Measurements from ENCODE around the gene ZBTB12. TPM values are rescaled to one million over a fixed set of nuclear protein-coding genes. Genes with fewer than 3 reads are reported as not detected.

ZBTB12 gene
- total and polyA plus RNA-seq, 2 of the 13 experiments (the other 11 are each of a cell fraction or from before 2014, with no cell fraction given), result 4.8 to 6.0 TPM

GRCh38 chr6:31948753-31949413 is 47.0 kb upstream of the ZBTB12 start (continued):
- TF ChIP-seq, protein P1, sequence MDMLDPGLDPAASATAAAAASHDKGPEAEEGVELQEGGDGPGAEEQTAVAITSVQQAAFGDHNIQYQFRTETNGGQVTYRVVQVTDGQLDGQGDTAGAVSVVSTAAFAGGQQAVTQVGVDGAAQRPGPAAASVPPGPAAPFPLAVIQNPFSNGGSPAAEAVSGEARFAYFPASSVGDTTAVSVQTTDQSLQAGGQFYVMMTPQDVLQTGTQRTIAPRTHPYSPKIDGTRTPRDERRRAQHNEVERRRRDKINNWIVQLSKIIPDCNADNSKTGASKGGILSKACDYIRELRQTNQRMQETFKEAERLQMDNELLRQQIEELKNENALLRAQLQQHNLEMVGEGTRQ (IDR thresholded peaks at IDR 0.05; ENCODE audit: low read depth, low read length), result no peak
- TF ChIP-seq, protein P1 (CRISPR knock-in tag; IDR thresholded peaks at IDR 0.05; ENCODE audit: borderline replicate concordance), result no peak
- TF ChIP-seq ZNF792 (CRISPR knock-in tag; IDR thresholded peaks at IDR 0.05) (no peak), MATR3 (CRISPR knock-in tag; IDR thresholded peaks at IDR 0.05) (no peak)

- Histone ChIP-seq H4K20me1 (ENCODE audit: insufficient read depth, low read length) (no peaks in the 10 kb centered on the region), H3K36me3 (replicated peaks in 1 of 2; ENCODE audit: control insufficient read depth in 1 of 2, insufficient read depth in 2 of 2, low read length in 2 of 2) (peaks cover 21 to 75% of the 10 kb centered on the region in 2 experiments), H3K4me2 (ENCODE audit: low read depth, low read length) (no peak overlapping the region; the same call in 1 of the 2 replicates), H3K4me3 (replicated peaks in 1 of 3; ENCODE audit: insufficient read depth in 1 of 3, low read depth in 2 of 3, low read length in 3 of 3) (no peak overlapping the region), H3K9me3 (ENCODE audit: low read length) (no peaks in the 10 kb centered on the region), H3K27ac (ENCODE audit: extremely low read length, insufficient read depth, low read length) (peak overlapping the region; percentile 4), H3K27me3 (ENCODE audit: control insufficient read depth in 1 of 2, insufficient read depth in 2 of 2, low read length in 2 of 2) (no peaks in the 10 kb centered on the region; a peak in 1 of 5 replicates), H3K4me1 (ENCODE audit: insufficient read depth, low read length) (peaks cover 68% of the 10 kb centered on the region), H2AFZ (ENCODE audit: low read length) (no peak overlapping the region), H3K9ac (ENCODE audit: insufficient read depth, low read depth, low read length) (no peak overlapping the region), H3K79me2 (ENCODE audit: insufficient read depth, low read length) (peaks cover 22% of the 10 kb centered on the region)
- no peak for FAIRE-seq
- ChIA-PET POLR2A (interaction anchor here (0.8 to 6.3 kb wide), 6 partner anchors 9 to 50 kb away, joined by 4 to 69 read pairs (median 12); partner anchors contain the start of genes C2, NELFE, SKIC2 and ZBTB12), CTCF (ENCODE audit: low intra/inter-chr PET ratio, low total read pairs) (no interaction called here)
- in situ Hi-C loops (cut with HindIII; ENCODE audit: extremely low pct_ligation_motif_present, low pct_unique_long_range_greater_than_20kb), result loop anchor here (5.0 kb wide), 1 partner anchor 46 kb away; the partner anchor contains the start of gene ZBTB12
- 92% methylated on average over 5 of the region's 5 CpGs for WGBS (ENCODE audit: low lambda C conversion rate)
- no TSS peak for BruUV-seq (replicated peaks)
- ATAC-seq, result no peak
- intact Hi-C loops (cut with micrococcal nuclease; ENCODE audit: unreplicated experiment), result no loop called here
- no peak for DNase-seq (ENCODE audit: low spot score)
- TF ChIP-seq PRDM10 (CRISPR knock-in tag; IDR thresholded peaks at IDR 0.05; ENCODE audit: low read depth) (no peak), ZNF234 (CRISPR knock-in tag; conservative IDR thresholded peaks at IDR 0.05) (no peak), RXRA (CRISPR knock-in tag; IDR thresholded peaks at IDR 0.05) (no peak), ZNF235 (CRISPR knock-in tag; IDR thresholded peaks at IDR 0.05; ENCODE audit: borderline replicate concordance) (no peak), ZNF557 (CRISPR knock-in tag; IDR thresholded peaks at IDR 0.05) (no peak), ZBTB7B (CRISPR knock-in tag; IDR thresholded peaks at IDR 0.05) (no peak), CEBPG (CRISPR knock-in tag; IDR thresholded peaks at IDR 0.05) (no peak), ZNF354B (CRISPR knock-in tag; IDR thresholded peaks at IDR 0.05) (no peak), RARG (CRISPR knock-in tag; IDR thresholded peaks at IDR 0.05; ENCODE audit: low read depth) (no peak)
- TF ChIP-seq, protein P2, sequence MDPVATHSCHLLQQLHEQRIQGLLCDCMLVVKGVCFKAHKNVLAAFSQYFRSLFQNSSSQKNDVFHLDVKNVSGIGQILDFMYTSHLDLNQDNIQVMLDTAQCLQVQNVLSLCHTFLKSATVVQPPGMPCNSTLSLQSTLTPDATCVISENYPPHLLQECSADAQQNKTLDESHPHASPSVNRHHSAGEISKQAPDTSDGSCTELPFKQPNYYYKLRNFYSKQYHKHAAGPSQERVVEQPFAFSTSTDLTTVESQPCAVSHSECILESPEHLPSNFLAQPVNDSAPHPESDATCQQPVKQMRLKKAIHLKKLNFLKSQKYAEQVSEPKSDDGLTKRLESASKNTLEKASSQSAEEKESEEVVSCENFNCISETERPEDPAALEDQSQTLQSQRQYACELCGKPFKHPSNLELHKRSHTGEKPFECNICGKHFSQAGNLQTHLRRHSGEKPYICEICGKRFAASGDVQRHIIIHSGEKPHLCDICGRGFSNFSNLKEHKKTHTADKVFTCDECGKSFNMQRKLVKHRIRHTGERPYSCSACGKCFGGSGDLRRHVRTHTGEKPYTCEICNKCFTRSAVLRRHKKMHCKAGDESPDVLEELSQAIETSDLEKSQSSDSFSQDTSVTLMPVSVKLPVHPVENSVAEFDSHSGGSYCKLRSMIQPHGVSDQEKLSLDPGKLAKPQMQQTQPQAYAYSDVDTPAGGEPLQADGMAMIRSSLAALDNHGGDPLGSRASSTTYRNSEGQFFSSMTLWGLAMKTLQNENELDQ (CRISPR knock-in tag; IDR thresholded peaks at IDR 0.05; ENCODE audit: borderline replicate concordance), result no peak
These were observed 46.4 kb upstream of the ZBTB12 start for GRCh38 chr6:31948306-31948705.

Measured in HepG2 (cell line).